GM12872 (cell line): ENCODE measurements around the gene RBBP4.

ENCODE experiments used
- TF ChIP-seq, protein P1 (sequence below): IDR thresholded peaks from 3 replicates; pipeline ENCODE4 v1.5.1; 2011; ENCODE audit warnings: low read depth, mild to moderate bottlenecking, low read length, moderate library complexity; ENCODE audit not compliant: insufficient read depth

Gene RBBP4

DNA sequence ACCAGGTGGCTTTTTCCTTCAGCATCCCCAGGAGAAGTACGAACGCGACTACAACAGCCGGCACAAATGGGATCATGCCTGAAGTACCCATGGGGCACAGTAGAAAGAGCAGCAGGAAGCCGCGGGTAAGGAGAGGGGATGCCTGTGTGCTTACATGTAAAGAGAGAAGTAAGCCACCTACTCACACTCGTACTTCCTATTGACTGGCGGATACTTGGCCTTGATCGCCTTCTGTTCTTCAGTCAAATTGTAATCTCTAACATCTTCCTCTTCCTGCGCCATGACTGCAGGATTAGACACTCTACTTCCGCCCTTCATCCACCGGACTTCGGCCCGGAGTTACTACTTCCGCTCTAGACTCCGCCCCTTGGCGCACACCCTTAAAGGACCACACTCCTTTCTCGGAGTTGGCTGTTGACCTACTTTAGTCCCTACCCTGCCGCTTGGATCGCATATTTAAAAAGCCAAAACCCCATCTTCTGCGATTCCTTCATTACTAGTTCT is 708 bp upstream of the RBBP4 start, which contains the start of gene ZBTB8OS:
ZBTB8OS (minus strand) TSS at position 303 of the 504 bp plus-strand sequence; CDS start at position 282, 21 bp downstream.
- TF ChIP-seq, protein P1, sequence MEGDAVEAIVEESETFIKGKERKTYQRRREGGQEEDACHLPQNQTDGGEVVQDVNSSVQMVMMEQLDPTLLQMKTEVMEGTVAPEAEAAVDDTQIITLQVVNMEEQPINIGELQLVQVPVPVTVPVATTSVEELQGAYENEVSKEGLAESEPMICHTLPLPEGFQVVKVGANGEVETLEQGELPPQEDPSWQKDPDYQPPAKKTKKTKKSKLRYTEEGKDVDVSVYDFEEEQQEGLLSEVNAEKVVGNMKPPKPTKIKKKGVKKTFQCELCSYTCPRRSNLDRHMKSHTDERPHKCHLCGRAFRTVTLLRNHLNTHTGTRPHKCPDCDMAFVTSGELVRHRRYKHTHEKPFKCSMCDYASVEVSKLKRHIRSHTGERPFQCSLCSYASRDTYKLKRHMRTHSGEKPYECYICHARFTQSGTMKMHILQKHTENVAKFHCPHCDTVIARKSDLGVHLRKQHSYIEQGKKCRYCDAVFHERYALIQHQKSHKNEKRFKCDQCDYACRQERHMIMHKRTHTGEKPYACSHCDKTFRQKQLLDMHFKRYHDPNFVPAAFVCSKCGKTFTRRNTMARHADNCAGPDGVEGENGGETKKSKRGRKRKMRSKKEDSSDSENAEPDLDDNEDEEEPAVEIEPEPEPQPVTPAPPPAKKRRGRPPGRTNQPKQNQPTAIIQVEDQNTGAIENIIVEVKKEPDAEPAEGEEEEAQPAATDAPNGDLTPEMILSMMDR: no peak

DNA sequence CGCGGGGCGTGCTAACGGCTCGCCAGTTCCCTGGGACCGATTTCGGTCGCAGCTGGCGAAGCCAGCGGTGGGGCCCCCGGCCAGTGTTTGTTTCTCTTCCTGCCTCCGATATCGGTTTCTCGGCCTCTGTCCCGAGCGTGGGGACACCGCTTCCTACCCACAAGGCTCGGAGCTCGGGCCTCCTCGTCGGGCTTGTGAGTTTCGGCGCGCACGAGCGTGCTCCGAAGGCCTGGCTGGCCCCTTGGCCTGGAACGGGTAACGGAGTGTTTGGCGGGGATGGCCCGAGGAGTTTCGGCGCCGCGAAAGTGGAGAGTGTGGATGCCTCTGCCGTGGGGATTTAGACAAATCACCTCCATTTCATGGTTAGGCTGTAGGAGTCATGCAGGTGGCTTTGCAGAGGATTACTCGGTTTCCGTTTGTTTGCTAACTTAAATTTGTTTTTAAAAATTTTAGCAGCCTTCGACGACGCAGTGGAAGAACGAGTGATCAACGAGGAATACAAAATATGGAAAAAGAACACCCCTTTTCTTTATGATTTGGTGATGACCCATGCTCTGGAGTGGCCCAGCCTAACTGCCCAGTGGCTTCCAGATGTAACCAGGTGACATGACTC is 559 bp downstream of the RBBP4 start:
- TF ChIP-seq, protein P1: no peak

DNA sequence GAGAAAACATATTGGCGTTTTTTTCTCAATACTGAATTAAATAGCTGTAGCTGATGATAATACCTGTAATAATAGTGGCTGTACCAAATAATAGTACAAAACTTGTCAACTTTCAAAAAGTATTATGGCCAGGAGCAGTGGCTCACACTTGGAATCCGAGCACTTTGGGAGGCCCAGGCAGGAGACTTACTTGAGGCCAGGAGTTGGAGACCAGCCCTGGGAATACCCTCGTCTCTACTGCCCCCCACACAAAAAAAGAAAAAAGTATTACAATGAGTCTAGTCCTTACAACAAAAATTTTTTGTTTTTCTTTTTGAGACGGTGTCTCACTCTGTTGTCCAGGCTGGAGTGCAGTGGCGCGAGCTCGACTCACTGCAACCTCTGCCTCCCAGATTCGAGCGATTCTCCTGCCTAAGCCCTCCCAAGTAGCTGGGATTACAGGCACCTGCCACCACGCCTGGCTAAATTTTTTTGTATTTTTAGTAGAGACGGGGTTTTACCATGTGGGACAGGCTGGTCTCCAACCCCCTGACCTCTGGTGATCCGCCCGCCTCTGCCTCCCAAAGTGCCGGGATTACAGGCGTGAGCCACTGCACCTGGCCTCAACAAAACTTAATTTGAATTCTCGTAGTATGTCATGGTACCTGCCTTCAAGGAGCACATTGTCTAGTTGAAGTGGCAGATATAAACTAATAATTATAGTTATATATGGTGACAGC is 1.4 kb downstream of the RBBP4 start:
- TF ChIP-seq, protein P1: no peak

DNA sequence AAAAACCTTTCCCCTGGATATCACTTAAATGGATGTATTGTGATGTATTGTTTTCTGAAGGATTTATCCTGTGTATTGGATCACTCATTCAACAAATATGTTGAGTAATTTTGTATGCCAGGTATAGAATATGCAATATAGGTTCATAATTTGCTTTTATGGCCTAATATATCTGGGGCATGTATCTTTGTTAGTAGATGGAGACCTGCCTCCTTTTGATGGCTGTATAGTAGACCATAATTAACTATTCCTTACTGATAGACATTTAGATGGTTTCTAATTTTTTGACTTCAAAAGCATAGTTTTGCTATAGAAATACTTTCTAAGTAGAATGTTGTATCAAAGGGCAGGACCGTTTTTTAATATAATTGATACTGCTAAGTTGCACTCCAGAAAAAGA is 8.6 kb downstream of the RBBP4 start:
- TF ChIP-seq, protein P1: no peak

DNA sequence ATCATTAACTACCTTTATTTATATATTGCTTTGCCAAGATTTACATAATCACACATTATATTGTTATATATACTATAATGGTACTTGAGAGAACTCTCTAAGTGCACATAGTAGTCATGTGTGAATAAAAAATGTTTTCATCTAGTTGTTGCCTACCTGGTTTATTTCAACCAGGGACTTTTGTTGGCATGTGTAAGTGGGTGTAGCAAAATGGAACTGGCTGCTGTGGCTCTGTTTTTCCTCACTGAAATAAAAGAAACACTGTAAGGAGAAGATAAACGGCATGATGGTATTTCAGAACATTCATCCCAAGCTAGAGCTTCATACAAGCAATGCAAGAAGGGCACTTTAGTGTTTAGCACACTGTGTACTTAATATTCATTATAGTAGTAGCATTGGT is 14.9 kb downstream of the RBBP4 start:
- TF ChIP-seq, protein P1: no peak

DNA sequence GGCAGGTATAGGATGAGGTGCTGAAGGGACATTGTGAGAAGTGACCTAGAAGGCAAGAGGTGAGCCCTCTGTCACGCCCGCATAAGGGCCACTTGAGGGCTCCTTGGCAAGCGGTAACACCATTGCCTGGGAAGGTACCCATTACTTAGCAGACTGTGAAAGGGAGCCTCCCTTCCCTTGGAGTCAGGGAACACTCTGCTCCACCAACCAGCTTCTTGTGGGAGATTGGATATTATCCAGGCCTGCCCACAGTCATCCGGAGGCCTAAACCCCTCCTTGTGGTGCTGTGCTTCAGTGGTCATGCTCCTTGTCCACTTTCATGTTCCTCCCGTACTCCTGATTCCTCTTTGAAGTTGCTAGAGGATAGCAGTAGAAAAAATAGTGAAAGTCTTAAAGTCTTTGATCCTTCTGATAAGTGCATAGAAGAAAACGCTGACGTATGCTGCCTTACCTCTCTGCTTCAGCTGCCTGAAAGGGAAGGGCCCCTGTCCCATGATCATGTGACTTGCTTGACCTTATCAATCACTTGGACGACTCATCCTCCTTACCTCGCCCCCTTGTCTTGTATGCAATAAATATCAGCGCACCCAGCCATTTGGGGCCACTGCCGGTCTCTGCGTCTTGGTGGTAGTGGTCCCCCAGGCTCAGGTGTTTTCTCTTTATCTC is 16.0 kb downstream of the RBBP4 start:
- TF ChIP-seq, protein P1: no peak

DNA sequence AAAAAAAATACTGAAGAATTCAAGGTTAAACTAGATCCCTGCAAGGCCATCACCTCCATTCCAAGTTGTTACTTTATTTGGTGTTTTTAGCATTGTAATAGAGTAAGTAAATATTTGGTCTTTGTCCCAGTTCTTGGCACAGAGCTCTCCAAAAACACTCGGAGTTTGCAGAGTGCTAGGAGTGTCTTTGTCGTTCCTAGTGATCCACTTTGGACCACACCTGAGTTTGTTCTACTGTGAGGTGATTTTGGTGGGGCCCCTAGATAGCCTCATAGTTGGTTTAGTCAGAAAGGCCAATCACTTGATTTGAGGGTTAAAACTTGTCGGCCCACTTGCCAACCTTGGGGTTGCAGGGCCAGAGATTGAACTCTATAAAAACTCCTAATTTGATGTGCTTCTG is 25.9 kb downstream of the RBBP4 start:
- TF ChIP-seq, protein P1: no peak
